ENCODE data around the gene CFAP20DC.

CFAP20DC gene

GRCh38 chr3:58792921-58793451 lies 256.8 kb downstream of the CFAP20DC start:
- H3K4me3 ChIP-seq (ENCODE audit: low read depth, low read length) = no peak overlapping the region
- CTCF ChIA-PET = interaction anchor here (0.6 kb wide), 1 partner anchor 225 kb away, joined by 3 read pairs; no protein-coding TSS in a partner anchor
- H3K27ac ChIP-seq (ENCODE audit: extremely low read depth, low read depth, low read length) = no peak overlapping the region
- H3K9me3 ChIP-seq (ENCODE audit: control insufficient read depth, insufficient read depth, low read depth, low read length) = no peaks in the 10 kb centered on the region
- POLR2A ChIA-PET = no interaction called here
- TF ChIP-seq ZNF416 (tag by site-specific recombination; IDR thresholded peaks at IDR 0.05) = no peak
- no peak for TF ChIP-seq ZNF221 (tag by site-specific recombination; IDR thresholded peaks at IDR 0.05; ENCODE audit: borderline replicate concordance)
- no peak for TF ChIP-seq PRDM2 (tag by site-specific recombination; IDR thresholded peaks at IDR 0.05; ENCODE audit: borderline replicate concordance)
- no peak for TF ChIP-seq KLF16 (tag by site-specific recombination; IDR thresholded peaks at IDR 0.05)
- no peak for TF ChIP-seq ZNF768 (tag by site-specific recombination; IDR thresholded peaks at IDR 0.05)
- no peak for TF ChIP-seq ZFP37 (tag by site-specific recombination; IDR thresholded peaks at IDR 0.05)
- TF ChIP-seq ZNF335 (tag by site-specific recombination; conservative IDR thresholded peaks at IDR 0.05) = no peak
- no peak for TF ChIP-seq ZNF391 (tag by site-specific recombination; IDR thresholded peaks at IDR 0.05; ENCODE audit: borderline replicate concordance, low read depth)
- no peak for TF ChIP-seq ZNF146 (tag by site-specific recombination; IDR thresholded peaks at IDR 0.05)
- TF ChIP-seq ZNF366 (tag by site-specific recombination; conservative IDR thresholded peaks at IDR 0.05) = no peak
- TF ChIP-seq ZNF623 (tag by site-specific recombination; IDR thresholded peaks at IDR 0.05) = no peak
- H3K4me1 ChIP-seq (ENCODE audit: control insufficient read depth, insufficient read depth, low read length) = no peaks in the 10 kb centered on the region
- no peaks in the 10 kb centered on the region for H3K36me3 ChIP-seq (ENCODE audit: control insufficient read depth in 2 of 2, insufficient read depth in 1 of 2, low read length in 2 of 2)

GRCh38 chr3:58789385-58789784 lies 260.4 kb downstream of the CFAP20DC start:
- Histone ChIP-seq H3K36me3 (ENCODE audit: control insufficient read depth in 2 of 2, insufficient read depth in 1 of 2, low read length in 2 of 2) (no peaks in the 10 kb centered on the region), H3K4me3 (ENCODE audit: low read depth, low read length) (no peak overlapping the region), H3K9me3 (ENCODE audit: control insufficient read depth, insufficient read depth, low read depth, low read length) (no peaks in the 10 kb centered on the region), H3K4me1 (ENCODE audit: control insufficient read depth, insufficient read depth, low read length) (no peaks in the 10 kb centered on the region), H3K27ac (ENCODE audit: extremely low read depth, low read depth, low read length) (no peak overlapping the region)
- ChIA-PET CTCF (no interaction called here), POLR2A (no interaction called here)
- no peak for TF ChIP-seq ZNF19 (tag by site-specific recombination; IDR thresholded peaks at IDR 0.05; ENCODE audit: low read depth)
- TF ChIP-seq ZNF596 (tag by site-specific recombination; IDR thresholded peaks at IDR 0.05) = no peak
- TF ChIP-seq SETDB1 (IDR thresholded peaks at IDR 0.05; ENCODE audit: insufficient read length, low read length) = no peak
- TF ChIP-seq TRIM28 (IDR thresholded peaks at IDR 0.05; ENCODE audit: borderline replicate concordance, low read length) = no peak
- no peak for TF ChIP-seq ZBTB10 (tag by site-specific recombination; IDR thresholded peaks at IDR 0.05)
- no peak for TF ChIP-seq ZNF398 (tag by site-specific recombination; IDR thresholded peaks at IDR 0.05)
- no peak for TF ChIP-seq ZNF544 (tag by site-specific recombination; IDR thresholded peaks at IDR 0.05)
- TF ChIP-seq KLF9 (tag by site-specific recombination; IDR thresholded peaks at IDR 0.05; ENCODE audit: low read depth) = no peak
- TF ChIP-seq ZNF692 (tag by site-specific recombination; IDR thresholded peaks at IDR 0.05) = no peak
- no peak for TF ChIP-seq TCF7L2 (IDR thresholded peaks at IDR 0.05; ENCODE audit: borderline replicate concordance, low read depth, low read length)

Measured in HEK293 (cell line).